Nephron (organoid): ENCODE data around the gene TES.

ENCODE experiments used
- H3K27ac Mint-ChIP-seq, 3 experiments: 2 replicates each; pipeline ENCODE4 v1.8.0; 2020; ENCODE audit warnings: mixed read lengths in 3 of 3, mild to moderate bottlenecking in 2 of 3, moderate library complexity in 1 of 3
- H3K27me3 Mint-ChIP-seq: 2 replicates; pipeline ENCODE4 v1.8.0; 2021; ENCODE audit warnings: low read depth, mild to moderate bottlenecking, moderate library complexity, mixed read lengths
- H3K36me3 Mint-ChIP-seq: 2 replicates; pipeline ENCODE4 v1.8.0; 2020; ENCODE audit warnings: low read depth, mixed read lengths
- H3K4me1 Mint-ChIP-seq: 2 replicates; pipeline ENCODE4 v1.8.0; 2020; ENCODE audit warnings: mixed read lengths
- H3K4me3 Mint-ChIP-seq, 3 experiments: 2 replicates each; pipeline ENCODE4 v1.8.0; 2020; ENCODE audit warnings: mild to moderate bottlenecking in 3 of 3, mixed read lengths in 3 of 3, moderate library complexity in 2 of 3
- H3K9me3 Mint-ChIP-seq: 2 replicates; pipeline ENCODE4 v1.8.0; 2020; ENCODE audit warnings: mixed read lengths
- CTCF ChIP-seq, 3 experiments: fragments of 200-600 bp; sonication (generic); IDR thresholded peaks; one replicate each; pipeline ENCODE4 v1.5.0; 2021; ENCODE audit warnings: antibody characterized with exemption in 3 of 3; ENCODE audit not compliant: unreplicated experiment in 3 of 3

The TES gene

GRCh38 chr7:116213361-116214130 is 3.2 kb downstream of the TES start:
- peak overlapping the region; percentile 35 to 63 (median 43) for H3K27ac Mint-ChIP-seq
- TF ChIP-seq CTCF (IDR thresholded peaks at IDR 0.05; ENCODE audit: unreplicated experiment in 3 of 3) = no peak
- H3K4me1 Mint-ChIP-seq = peaks cover 33% of the 10 kb centered on the region
- H3K4me3 Mint-ChIP-seq = peak overlapping the region; percentile 66 to 87 (median 74)
- no peaks in the 10 kb centered on the region for H3K9me3 Mint-ChIP-seq
- H3K27me3 Mint-ChIP-seq = peaks cover 32% of the 10 kb centered on the region
- H3K36me3 Mint-ChIP-seq = no peaks in the 10 kb centered on the region

- no peaks in the 10 kb centered on the region for H3K36me3 Mint-ChIP-seq
- H3K4me1 Mint-ChIP-seq = peaks cover 33% of the 10 kb centered on the region
- peaks cover 26% of the 10 kb centered on the region for H3K27me3 Mint-ChIP-seq
- no peaks in the 10 kb centered on the region for H3K9me3 Mint-ChIP-seq
- no peak overlapping the region for H3K4me3 Mint-ChIP-seq
- H3K27ac Mint-ChIP-seq = peak overlapping the region in 1 of 3 experiments; percentile 1
- no peak for TF ChIP-seq CTCF (IDR thresholded peaks at IDR 0.05; ENCODE audit: unreplicated experiment in 3 of 3)
These were observed 4.6 kb downstream of the TES start for GRCh38 chr7:116214921-116215320.

GRCh38 chr7:116215551-116215950 is 5.2 kb downstream of the TES start:
- Mint-ChIP-seq H3K9me3 (no peaks in the 10 kb centered on the region), H3K4me1 (peaks cover 33% of the 10 kb centered on the region), H3K4me3 (no peak overlapping the region), H3K27me3 (peaks cover 24% of the 10 kb centered on the region), H3K36me3 (no peaks in the 10 kb centered on the region), H3K27ac (no peak overlapping the region)
- TF ChIP-seq CTCF (IDR thresholded peaks at IDR 0.05; ENCODE audit: unreplicated experiment in 3 of 3) = no peak

GRCh38 chr7:116216956-116217571 is 6.7 kb downstream of the TES start:
- no peak overlapping the region for H3K4me3 Mint-ChIP-seq
- H3K27ac Mint-ChIP-seq = no peak overlapping the region
- peaks cover 24% of the 10 kb centered on the region for H3K4me1 Mint-ChIP-seq
- peaks cover 10% of the 10 kb centered on the region for H3K27me3 Mint-ChIP-seq
- H3K9me3 Mint-ChIP-seq = no peaks in the 10 kb centered on the region
- no peak for TF ChIP-seq CTCF (IDR thresholded peaks at IDR 0.05; ENCODE audit: unreplicated experiment in 3 of 3)
- H3K36me3 Mint-ChIP-seq = no peaks in the 10 kb centered on the region

- Mint-ChIP-seq H3K4me1 (peaks cover 19% of the 10 kb centered on the region), H3K27ac (peak overlapping the region; percentile 3 to 56 (median 20)), H3K27me3 (no peaks in the 10 kb centered on the region), H3K36me3 (no peaks in the 10 kb centered on the region), H3K4me3 (no peak overlapping the region), H3K9me3 (no peaks in the 10 kb centered on the region)
- no peak for TF ChIP-seq CTCF (IDR thresholded peaks at IDR 0.05; ENCODE audit: unreplicated experiment in 3 of 3)
These were observed 7.8 kb downstream of the TES start for GRCh38 chr7:116218051-116218645.
